Panc1 (cell line): ENCODE results near the gene ADCY2. TPM values are rescaled to one million over a fixed set of nuclear protein-coding genes. Genes with fewer than 3 reads are reported as not detected.

Source experiments
- ATAC-seq: fragments of 200-7000 bp; cut with Tn5 transposase; 2 replicates; pipeline ENCODE4 v1.9.1; 2020; ENCODE audit warnings: mild to moderate bottlenecking, moderate library complexity
- BruUV-seq: library from RNA; stranded (reverse); fragments of 400-500 nt; replicated peaks from 2 replicates; lab custom pipeline; 2021; lab: Mats Ljungman, UMichigan
- CTCF ChIA-PET: fragments of 300-600 bp; sonication (Branson Sonifier 250); formaldehyde crosslinking; loops from one replicate; lab custom pipeline; 2022; ENCODE audit warnings: antibody characterized with exemption; lab: Charles Lee
- POLR2A ChIA-PET: fragments of 300-600 bp; sonication (Branson Sonifier 250); formaldehyde crosslinking; loops from one replicate; lab custom pipeline; 2022; ENCODE audit warnings: antibody characterized with exemption; lab: Charles Lee
- DNase-seq: peaks from one replicate; pipeline ENCODE4 v3.0.0-alpha.2; 2010; ENCODE audit warnings: low read depth, low spot score
- H3K27ac ChIP-seq: 2 replicates; pipeline ENCODE4 v1.5.1; 2011; ENCODE audit warnings: mild to moderate bottlenecking, low read length, inconsistent platforms
- H3K27me3 ChIP-seq: fragments of 200-500 bp; sonication (Bioruptor generic); 2 replicates; pipeline ENCODE4 v1.6.0; 2014; ENCODE audit warnings: low read length, inconsistent platforms; ENCODE audit not compliant: control insufficient read depth, insufficient read depth
- H3K36me3 ChIP-seq: fragments of 200-500 bp; sonication (Bioruptor generic); 2 replicates; pipeline ENCODE4 v1.5.1; 2014; ENCODE audit warnings: inconsistent platforms, mild to moderate bottlenecking, low read length, moderate library complexity; ENCODE audit not compliant: control insufficient read depth, insufficient read depth
- H3K4me1 ChIP-seq: 2 replicates; pipeline ENCODE4 v1.5.1; 2011; ENCODE audit warnings: inconsistent platforms, mild to moderate bottlenecking, low read length, moderate library complexity; ENCODE audit not compliant: control insufficient read depth, insufficient read depth
- H3K4me3 ChIP-seq, 2 experiments: 2 replicates each; pipeline ENCODE4 v1.5.1; 2011 to 2012; ENCODE audit warnings: low read depth in 2 of 2, low read length in 2 of 2, mild to moderate bottlenecking in 2 of 2, inconsistent platforms in 1 of 2, moderate library complexity in 1 of 2
- H3K9me3 ChIP-seq: fragments of 200-500 bp; sonication (Bioruptor generic); 2 replicates; pipeline ENCODE4 v1.5.1; 2014; ENCODE audit warnings: low read depth, mild to moderate bottlenecking, inconsistent platforms, low read length, moderate library complexity; ENCODE audit not compliant: control insufficient read depth, insufficient read depth
- CTCF ChIP-seq: fragments of 450-650 bp; IDR thresholded peaks from 2 replicates; pipeline ENCODE4 v1.5.1; 2017; ENCODE audit warnings: mild to moderate bottlenecking
- POLR2AphosphoS5 ChIP-seq: IDR thresholded peaks from 2 replicates; pipeline ENCODE4 v1.6.1; 2012; ENCODE audit warnings: mild to moderate bottlenecking, low read depth, low read length, moderate library complexity
- SIN3A ChIP-seq: IDR thresholded peaks from 2 replicates; pipeline ENCODE4 v1.6.1; 2012; ENCODE audit warnings: low read depth, mild to moderate bottlenecking, low read length, moderate library complexity, borderline replicate concordance; ENCODE audit not compliant: insufficient read depth
- TCF7L2 ChIP-seq: IDR thresholded peaks from 2 replicates; pipeline ENCODE4 v1.6.1; 2011; ENCODE audit warnings: mild to moderate bottlenecking, low read depth, low read length, inconsistent platforms
- in situ Hi-C: cut with HindIII; loops from 2 replicates; pipeline ENCODE4 v1.10.0; 2016; ENCODE audit warnings: low sequenced_read_pairs, low pct_unique_long_range_greater_than_20kb
- intact Hi-C: fragments of 100-400 bp; cut with micrococcal nuclease; formaldehyde crosslinking; loops from one replicate; pipeline ENCODE4 v1.10.0; 2022; ENCODE audit not compliant: unreplicated experiment
- total RNA-seq: library from RNA; stranded (reverse); gene quantifications from one replicate; pipeline ENCODE4 v1.2.1, GENCODE V29; 2021; ENCODE audit not compliant: unreplicated experiment
- TF ChIP-seq, protein P1 (sequence below), 2 experiments: IDR thresholded peaks; 2 replicates each; pipeline ENCODE4 v1.6.1; 2011 to 2012; ENCODE audit warnings: low read depth in 2 of 2, control low read depth in 1 of 2, low read length in 1 of 2, mild to moderate bottlenecking in 1 of 2, moderate library complexity in 1 of 2; ENCODE audit not compliant: insufficient read depth in 1 of 2

The ADCY2 gene
- total RNA-seq, 1 experiment from 2014 or later = 0.13 TPM

DNA sequence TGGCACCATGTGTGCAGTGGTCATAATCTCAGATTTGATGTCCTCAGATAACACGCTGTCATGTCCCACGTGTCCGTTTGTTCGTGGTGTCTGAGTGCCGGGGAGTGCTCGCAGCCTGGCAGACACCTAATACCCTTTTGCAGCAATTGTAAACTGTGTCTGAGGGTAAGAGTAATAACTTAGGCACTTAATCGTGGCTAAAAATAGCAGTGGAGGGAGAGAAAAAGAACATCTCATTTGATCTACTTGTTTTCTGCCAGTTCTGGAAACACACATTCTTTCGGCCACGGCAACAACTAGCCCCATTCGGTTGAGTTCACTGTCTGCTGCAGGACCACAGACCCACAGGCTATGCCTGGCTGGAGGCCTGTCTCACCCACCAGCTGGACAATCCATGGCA, 16.5 kb downstream of the ADCY2 start:
- Histone ChIP-seq H3K9me3 (no peaks in the 10 kb centered on the region), H3K27me3 (no peaks in the 10 kb centered on the region), H3K36me3 (no peaks in the 10 kb centered on the region), H3K27ac (no peak overlapping the region), H3K4me3 (no peak overlapping the region), H3K4me1 (no peaks in the 10 kb centered on the region)
- no TSS peak for BruUV-seq
- POLR2A ChIA-PET = no interaction called here
- in situ Hi-C loops = no loop called here
- DNase-seq (no peak), ATAC-seq (no peak)
- TF ChIP-seq POLR2AphosphoS5 (no peak), SIN3A (no peak), TCF7L2 (no peak)
- intact Hi-C loops = no loop called here
- CTCF ChIA-PET = no interaction called here

DNA sequence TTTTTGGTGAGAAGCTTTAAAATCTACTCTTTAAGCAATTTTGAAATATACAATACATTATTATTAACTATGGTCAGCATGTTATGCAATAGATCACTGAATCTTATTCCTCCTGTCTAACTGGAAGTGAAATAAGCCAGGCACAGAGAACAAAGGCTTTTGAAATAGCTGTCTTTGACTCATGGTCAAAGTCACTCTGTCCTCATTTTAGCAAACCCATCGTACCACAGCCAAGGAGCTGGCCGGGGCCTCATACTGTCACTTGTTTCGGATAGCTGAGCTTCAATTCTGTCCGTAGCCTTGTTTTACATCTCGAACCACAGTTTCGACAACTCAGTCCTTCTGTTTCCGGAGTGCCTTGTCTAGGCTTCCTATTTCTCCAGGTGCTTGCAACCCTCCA, 19.2 kb downstream of the ADCY2 start:
- ATAC-seq (no peak), DNase-seq (no peak)
- ChIA-PET POLR2A (no interaction called here), CTCF (no interaction called here)
- in situ Hi-C loops = no loop called here
- BruUV-seq = no TSS peak
- no peaks in the 10 kb centered on the region for H3K27me3 ChIP-seq
- H3K36me3 ChIP-seq = no peaks in the 10 kb centered on the region
- no peak overlapping the region for H3K4me3 ChIP-seq
- H3K9me3 ChIP-seq = no peaks in the 10 kb centered on the region
- H3K4me1 ChIP-seq = no peaks in the 10 kb centered on the region
- TF ChIP-seq TCF7L2 (no peak), CTCF (no peak), SIN3A (no peak), POLR2AphosphoS5 (no peak)
- TF ChIP-seq, protein P1, sequence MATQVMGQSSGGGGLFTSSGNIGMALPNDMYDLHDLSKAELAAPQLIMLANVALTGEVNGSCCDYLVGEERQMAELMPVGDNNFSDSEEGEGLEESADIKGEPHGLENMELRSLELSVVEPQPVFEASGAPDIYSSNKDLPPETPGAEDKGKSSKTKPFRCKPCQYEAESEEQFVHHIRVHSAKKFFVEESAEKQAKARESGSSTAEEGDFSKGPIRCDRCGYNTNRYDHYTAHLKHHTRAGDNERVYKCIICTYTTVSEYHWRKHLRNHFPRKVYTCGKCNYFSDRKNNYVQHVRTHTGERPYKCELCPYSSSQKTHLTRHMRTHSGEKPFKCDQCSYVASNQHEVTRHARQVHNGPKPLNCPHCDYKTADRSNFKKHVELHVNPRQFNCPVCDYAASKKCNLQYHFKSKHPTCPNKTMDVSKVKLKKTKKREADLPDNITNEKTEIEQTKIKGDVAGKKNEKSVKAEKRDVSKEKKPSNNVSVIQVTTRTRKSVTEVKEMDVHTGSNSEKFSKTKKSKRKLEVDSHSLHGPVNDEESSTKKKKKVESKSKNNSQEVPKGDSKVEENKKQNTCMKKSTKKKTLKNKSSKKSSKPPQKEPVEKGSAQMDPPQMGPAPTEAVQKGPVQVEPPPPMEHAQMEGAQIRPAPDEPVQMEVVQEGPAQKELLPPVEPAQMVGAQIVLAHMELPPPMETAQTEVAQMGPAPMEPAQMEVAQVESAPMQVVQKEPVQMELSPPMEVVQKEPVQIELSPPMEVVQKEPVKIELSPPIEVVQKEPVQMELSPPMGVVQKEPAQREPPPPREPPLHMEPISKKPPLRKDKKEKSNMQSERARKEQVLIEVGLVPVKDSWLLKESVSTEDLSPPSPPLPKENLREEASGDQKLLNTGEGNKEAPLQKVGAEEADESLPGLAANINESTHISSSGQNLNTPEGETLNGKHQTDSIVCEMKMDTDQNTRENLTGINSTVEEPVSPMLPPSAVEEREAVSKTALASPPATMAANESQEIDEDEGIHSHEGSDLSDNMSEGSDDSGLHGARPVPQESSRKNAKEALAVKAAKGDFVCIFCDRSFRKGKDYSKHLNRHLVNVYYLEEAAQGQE (IDR thresholded peaks at IDR 0.05; ENCODE audit: insufficient read depth in 1 of 2, low read depth in 2 of 2, low read length in 1 of 2) = no peak
- H3K27ac ChIP-seq = no peak overlapping the region
- intact Hi-C loops = no loop called here

- intact Hi-C loops = no loop called here
- CTCF ChIA-PET = no interaction called here
- ATAC-seq (no peak), DNase-seq (no peak)
- in situ Hi-C loops = no loop called here
- Histone ChIP-seq H3K36me3 (no peaks in the 10 kb centered on the region), H3K4me1 (no peaks in the 10 kb centered on the region), H3K4me3 (no peak overlapping the region), H3K27ac (no peak overlapping the region), H3K27me3 (no peaks in the 10 kb centered on the region), H3K9me3 (no peaks in the 10 kb centered on the region)
- POLR2A ChIA-PET = no interaction called here
- TF ChIP-seq, protein P1 (IDR thresholded peaks at IDR 0.05; ENCODE audit: insufficient read depth in 1 of 2, low read depth in 2 of 2, low read length in 1 of 2) = no peak
- TF ChIP-seq CTCF (no peak), SIN3A (no peak), POLR2AphosphoS5 (no peak)
- no TSS peak for BruUV-seq
Measured at GRCh38 chr5:7415587-7416535, 19.9 kb downstream of the ADCY2 start.
